ENCODE measurements around the gene GABRG3. TPM values are rescaled to one million over a fixed set of nuclear protein-coding genes. Genes with fewer than 3 reads are reported as not detected.
A peak's percentile ranks its signal among the peaks of the same experiment; 100 is the strongest.
"Not testable (repeated sequence)": the region's sequence is repeated elsewhere in the genome, so short reads cannot be mapped to it uniquely, and the experiment has no call there.

GABRG3 gene
- total and polyA plus RNA-seq, 4 experiments from 2014 or later, result not detected

GRCh38 chr15:27377391-27377790 lies 406.4 kb downstream of the GABRG3 start:
- H3K9me3 Mint-ChIP-seq, result peaks cover 4 to 12% (median 5%) of the 10 kb centered on the region in 8 donors
- CTCF ChIA-PET (ENCODE audit: partially characterized antibody); POLR2A ChIA-PET (ENCODE audit: partially characterized antibody); H3K27ac ChIP-seq (ENCODE audit: low read depth, low read length); H3K4me3 Mint-ChIP-seq; H3K4me1 Mint-ChIP-seq; H3K4me1 ChIP-seq (ENCODE audit: insufficient read depth, low read length); DNase-seq; H3K4me3 ChIP-seq (ENCODE audit: low read length in 2 of 2); H3K27me3 Mint-ChIP-seq; intact Hi-C loops (cut with micrococcal nuclease); H3K27ac Mint-ChIP-seq; H3K36me3 Mint-ChIP-seq; H3K36me3 ChIP-seq (ENCODE audit: insufficient read depth, low read length); H3K9me3 ChIP-seq (ENCODE audit: control insufficient read depth in 1 of 2, low read length in 2 of 2); H3K27me3 ChIP-seq (ENCODE audit: insufficient read depth, low read length): not testable (repeated sequence)

- H3K4me1 Mint-ChIP-seq, result no peaks in the 10 kb centered on the region
- no peak overlapping the region for H3K27ac Mint-ChIP-seq
- DNase-seq, result no peak
- ChIA-PET POLR2A (ENCODE audit: partially characterized antibody) (no interaction called here), CTCF (ENCODE audit: partially characterized antibody) (no interaction called here)
- no peaks in the 10 kb centered on the region for H3K27me3 Mint-ChIP-seq
- intact Hi-C loops (cut with micrococcal nuclease), result no loop called here
- no peak overlapping the region for H3K4me3 Mint-ChIP-seq
- H3K9me3 Mint-ChIP-seq, result peaks cover 3 to 19% (median 6%) of the 10 kb centered on the region in 8 donors
- Histone ChIP-seq H3K27ac (ENCODE audit: low read depth, low read length) (no peak overlapping the region), H3K4me3 (ENCODE audit: low read length in 2 of 2) (no peak overlapping the region), H3K4me1 (ENCODE audit: insufficient read depth, low read length) (no peaks in the 10 kb centered on the region), H3K27me3 (ENCODE audit: insufficient read depth, low read length) (no peaks in the 10 kb centered on the region), H3K36me3 (ENCODE audit: insufficient read depth, low read length) (no peaks in the 10 kb centered on the region), H3K9me3 (ENCODE audit: control insufficient read depth in 1 of 2, low read length in 2 of 2) (no peaks in the 10 kb centered on the region)
- H3K36me3 Mint-ChIP-seq, result no peaks in the 10 kb centered on the region
These were observed 411.5 kb downstream of the GABRG3 start for GRCh38 chr15:27382361-27383025.

- no peaks in the 10 kb centered on the region for H3K9me3 ChIP-seq (ENCODE audit: control insufficient read depth in 1 of 2, low read length in 2 of 2)
- no peak overlapping the region for H3K4me3 Mint-ChIP-seq
- H3K4me3 ChIP-seq (ENCODE audit: low read length in 2 of 2), result no peak overlapping the region
- H3K36me3 Mint-ChIP-seq, result no peaks in the 10 kb centered on the region
- no peak overlapping the region for H3K27ac ChIP-seq (ENCODE audit: low read depth, low read length)
- H3K9me3 Mint-ChIP-seq, result peaks cover 5 to 19% (median 8%) of the 10 kb centered on the region in 8 donors
- intact Hi-C loops (cut with micrococcal nuclease), result no loop called here
- no peaks in the 10 kb centered on the region for H3K36me3 ChIP-seq (ENCODE audit: insufficient read depth, low read length)
- H3K4me1 Mint-ChIP-seq, result no peaks in the 10 kb centered on the region
- CTCF ChIA-PET (ENCODE audit: partially characterized antibody), result no interaction called here
- no peaks in the 10 kb centered on the region for H3K4me1 ChIP-seq (ENCODE audit: insufficient read depth, low read length)
- H3K27me3 ChIP-seq (ENCODE audit: insufficient read depth, low read length), result no peaks in the 10 kb centered on the region
- H3K27ac Mint-ChIP-seq, result no peak overlapping the region
- POLR2A ChIA-PET (ENCODE audit: partially characterized antibody), result no interaction called here
- H3K27me3 Mint-ChIP-seq, result no peaks in the 10 kb centered on the region
- no peak for DNase-seq
These were observed 412.7 kb downstream of the GABRG3 start for GRCh38 chr15:27383726-27384125.

- H3K27me3 ChIP-seq (ENCODE audit: insufficient read depth, low read length), result no peaks in the 10 kb centered on the region
- H3K4me1 ChIP-seq (ENCODE audit: insufficient read depth, low read length), result no peaks in the 10 kb centered on the region
- ChIA-PET POLR2A (ENCODE audit: partially characterized antibody) (no interaction called here), CTCF (ENCODE audit: partially characterized antibody) (no interaction called here)
- no peaks in the 10 kb centered on the region for H3K36me3 Mint-ChIP-seq
- intact Hi-C loops (cut with micrococcal nuclease), result no loop called here
- DNase-seq, result no peak
- H3K36me3 ChIP-seq (ENCODE audit: insufficient read depth, low read length), result no peaks in the 10 kb centered on the region
- H3K4me1 Mint-ChIP-seq, result no peaks in the 10 kb centered on the region
- H3K27ac Mint-ChIP-seq, result no peak overlapping the region
- no peaks in the 10 kb centered on the region for H3K9me3 ChIP-seq (ENCODE audit: control insufficient read depth in 1 of 2, low read length in 2 of 2)
- H3K9me3 Mint-ChIP-seq, result peaks cover 2 to 14% (median 10%) of the 10 kb centered on the region in 8 donors
- no peaks in the 10 kb centered on the region for H3K27me3 Mint-ChIP-seq
- H3K4me3 ChIP-seq (ENCODE audit: low read length in 2 of 2), result no peak overlapping the region
- no peak overlapping the region for H3K27ac ChIP-seq (ENCODE audit: low read depth, low read length)
- H3K4me3 Mint-ChIP-seq, result no peak overlapping the region
These were observed 421.2 kb downstream of the GABRG3 start for GRCh38 chr15:27392163-27392562.

GRCh38 chr15:27396521-27396920 lies 425.5 kb downstream of the GABRG3 start:
- Mint-ChIP-seq H3K27me3 (no peaks in the 10 kb centered on the region), H3K27ac (no peak overlapping the region), H3K36me3 (no peaks in the 10 kb centered on the region), H3K4me3 (peak overlapping the region in 1 of 8 donors; percentile 38), H3K4me1 (no peaks in the 10 kb centered on the region), H3K9me3 (peaks cover 2 to 14% (median 9%) of the 10 kb centered on the region in 8 donors)
- intact Hi-C loops (cut with micrococcal nuclease), result no loop called here
- ChIA-PET POLR2A (ENCODE audit: partially characterized antibody) (no interaction called here), CTCF (ENCODE audit: partially characterized antibody) (no interaction called here)
- H3K27me3 ChIP-seq (ENCODE audit: insufficient read depth, low read length), result no peaks in the 10 kb centered on the region
- H3K4me1 ChIP-seq (ENCODE audit: insufficient read depth, low read length), result no peaks in the 10 kb centered on the region
- no peaks in the 10 kb centered on the region for H3K36me3 ChIP-seq (ENCODE audit: insufficient read depth, low read length)
- H3K4me3 ChIP-seq (ENCODE audit: low read length in 2 of 2), result no peak overlapping the region
- H3K9me3 ChIP-seq (ENCODE audit: control insufficient read depth in 1 of 2, low read length in 2 of 2), result no peaks in the 10 kb centered on the region
- no peak for DNase-seq
- no peak overlapping the region for H3K27ac ChIP-seq (ENCODE audit: low read depth, low read length)

GRCh38 chr15:27396996-27397395 lies 426.0 kb downstream of the GABRG3 start:
- no peaks in the 10 kb centered on the region for H3K36me3 Mint-ChIP-seq
- H3K27me3 ChIP-seq (ENCODE audit: insufficient read depth, low read length), result no peaks in the 10 kb centered on the region
- H3K36me3 ChIP-seq (ENCODE audit: insufficient read depth, low read length), result no peaks in the 10 kb centered on the region
- DNase-seq, result no peak
- ChIA-PET CTCF (ENCODE audit: partially characterized antibody) (no interaction called here), POLR2A (ENCODE audit: partially characterized antibody) (no interaction called here)
- H3K4me1 Mint-ChIP-seq, result no peaks in the 10 kb centered on the region
- no peaks in the 10 kb centered on the region for H3K4me1 ChIP-seq (ENCODE audit: insufficient read depth, low read length)
- no peak overlapping the region for H3K27ac ChIP-seq (ENCODE audit: low read depth, low read length)
- no peaks in the 10 kb centered on the region for H3K27me3 Mint-ChIP-seq
- H3K4me3 ChIP-seq (ENCODE audit: low read length in 2 of 2), result no peak overlapping the region
- peaks cover 2 to 14% (median 10%) of the 10 kb centered on the region in 8 donors for H3K9me3 Mint-ChIP-seq
- H3K9me3 ChIP-seq (ENCODE audit: control insufficient read depth in 1 of 2, low read length in 2 of 2), result no peaks in the 10 kb centered on the region
- intact Hi-C loops (cut with micrococcal nuclease), result no loop called here
- no peak overlapping the region for H3K4me3 Mint-ChIP-seq
- H3K27ac Mint-ChIP-seq, result no peak overlapping the region

GRCh38 chr15:27398631-27399161 lies 427.7 kb downstream of the GABRG3 start:
- H3K36me3 ChIP-seq (ENCODE audit: insufficient read depth, low read length), result no peaks in the 10 kb centered on the region
- Mint-ChIP-seq H3K27me3 (no peaks in the 10 kb centered on the region), H3K9me3 (peaks cover 0 to 20% (median 9%) of the 10 kb centered on the region in 8 donors), H3K36me3 (no peaks in the 10 kb centered on the region), H3K27ac (no peak overlapping the region), H3K4me3 (no peak overlapping the region), H3K4me1 (no peaks in the 10 kb centered on the region)
- no peak overlapping the region for H3K27ac ChIP-seq (ENCODE audit: low read depth, low read length)
- no peaks in the 10 kb centered on the region for H3K27me3 ChIP-seq (ENCODE audit: insufficient read depth, low read length)
- intact Hi-C loops (cut with micrococcal nuclease), result no loop called here
- DNase-seq, result no peak
- POLR2A ChIA-PET (ENCODE audit: partially characterized antibody), result no interaction called here
- no peak overlapping the region for H3K4me3 ChIP-seq (ENCODE audit: low read length in 2 of 2)
- H3K4me1 ChIP-seq (ENCODE audit: insufficient read depth, low read length), result no peaks in the 10 kb centered on the region
- CTCF ChIA-PET (ENCODE audit: partially characterized antibody), result no interaction called here
- H3K9me3 ChIP-seq (ENCODE audit: control insufficient read depth in 1 of 2, low read length in 2 of 2), result no peaks in the 10 kb centered on the region

All from CD4-positive, alpha-beta memory T cell (primary cell).